Spleen (tissue), 11 donors: Measurements from ENCODE around the gene RAB33B. TPM values are rescaled to one million over a fixed set of nuclear protein-coding genes. Genes with fewer than 3 reads are reported as not detected.

Experiments used
- DNase-seq: peaks from one replicate; pipeline ENCODE4 v3.0.0-alpha.2; 2020
- H3K27ac ChIP-seq, 8 donors: fragments of 200-600 bp; sonication (generic) in 7 of 8; 1 replicate in 4 of 8; 2 replicates in 4 of 8; pipeline versions ENCODE4 v1.5.0 to v1.8.0; 2016 to 2021; ENCODE audit warnings: inconsistent platforms in 4 of 8, mild to moderate bottlenecking in 4 of 8, moderate library complexity in 1 of 8
- H3K27me3 ChIP-seq, 7 donors: fragments of 200-600 bp; sonication (generic) in 6 of 7; replicated peaks in 1 of 7; 1 replicate in 4 of 7; 2 replicates in 3 of 7; pipeline versions ENCODE4 v1.5.0 to v1.8.0; 2016 to 2021; ENCODE audit warnings: inconsistent platforms in 3 of 7, mild to moderate bottlenecking in 1 of 7
- H3K36me3 ChIP-seq, 6 donors: fragments of 200-600 bp; sonication (generic) in 5 of 6; 1 replicate in 4 of 6; 2 replicates in 2 of 6; pipeline versions ENCODE4 v1.5.0 to v1.8.0; 2016 to 2021; ENCODE audit warnings: inconsistent platforms in 2 of 6
- H3K4me1 ChIP-seq, 6 donors: fragments of 200-600 bp; sonication (generic) in 5 of 6; 1 replicate in 3 of 6; 2 replicates in 3 of 6; pipeline versions ENCODE4 v1.5.0 to v1.8.0; 2016 to 2021; ENCODE audit warnings: inconsistent platforms in 3 of 6
- H3K4me3 ChIP-seq, 8 donors: fragments of 200-600 bp; sonication (generic) in 7 of 8; 1 replicate in 4 of 8; 2 replicates in 4 of 8; pipeline versions ENCODE4 v1.5.0 to v1.8.0; 2016 to 2021; ENCODE audit warnings: inconsistent platforms in 4 of 8, mild to moderate bottlenecking in 4 of 8, moderate library complexity in 2 of 8
- H3K9me3 ChIP-seq, 8 donors: fragments of 200-600 bp; sonication (generic) in 7 of 8; 1 replicate in 4 of 8; 2 replicates in 4 of 8; pipeline versions ENCODE4 v1.5.0 to v1.8.0; 2016 to 2021; ENCODE audit warnings: inconsistent platforms in 4 of 8
- CTCF ChIP-seq, 11 experiments: fragments of 200-600 bp in 7 of 11; fragments of 450-650 bp in 4 of 11; sonication (generic) in 4 of 11; IDR thresholded peaks in 8 of 11; conservative IDR thresholded peaks in 3 of 11; 1 replicate in 7 of 11; 2 replicates in 4 of 11; pipeline versions ENCODE4 v1.4.0 to v1.8.0; 2016 to 2021; ENCODE audit warnings: antibody characterized with exemption in 11 of 11, inconsistent platforms in 4 of 11, mild to moderate bottlenecking in 1 of 11
- POLR2A ChIP-seq, 3 donors: fragments of 450-650 bp; IDR thresholded peaks; one replicate each; pipeline ENCODE4 v1.5.1; 2017; ENCODE audit warnings: antibody characterized with exemption in 3 of 3, mild to moderate bottlenecking in 1 of 3
- POLR2AphosphoS5 ChIP-seq, 3 donors: sonication (generic); formaldehyde crosslinking; IDR thresholded peaks; one replicate each; pipeline ENCODE4 v1.5.1; 2017; ENCODE audit warnings: antibody characterized with exemption in 3 of 3
- WGBS, 5 donors: extraction: QIAGEN DNeasy Blood & Tissue Kit in 3 of 5; methylation state at CpG; one replicate each; pipeline versions ENCODE4 v1.1.5 to v1.1.7; 2013 to 2018; 5-methylcytosine and 5-hydroxymethylcytosine counted together
- intact Hi-C: fragments of 100-400 bp; cut with DNase I; formaldehyde crosslinking; loops from one replicate; pipeline ENCODE4 v1.15.0; 2023; ENCODE audit warnings: low total_unique reads
- polyA plus RNA-seq, 3 donors: library from polyadenylated mRNA; stranded (reverse); fragments of 200-250 nt; gene quantifications; one replicate each; pipeline ENCODE4 v1.2.1, GENCODE V29; 2013
- total RNA-seq, 7 donors: library from RNA; depleted of rRNA in 3 of 7; stranded (reverse); fragments of >200 nt in 3 of 7; fragmentation: NEBNext Ultra II Directional in 4 of 7; extraction: Animal tissue kit (Norgen Biotek cat#: 25700) in 4 of 7; gene quantifications; one replicate each; pipeline versions ENCODE4 v1.1.0 to v1.2.1, GENCODE V29; 2016 to 2021
- donor health status: healthy with polysubstance abuse.
- donor health status: DM: no; HTN: no; CAD: no; lungs with moderate emphysema.
- donor health status: DM: no; HTN: no; CAD: no.
- donor health status: Bipolar disorder and iron deficiency.
- donor health status: healthy.
- donor health status: DM: no; HTN: no; CAD: no.
- donor health status: DM: yes; HTN: yes; CAD: no.

The RAB33B gene
- total and polyA plus RNA-seq, 10 donors, result 3.3 to 12.4 (median 9.0) TPM

GRCh38 chr4:139522457-139522856, 68.5 kb downstream of the RAB33B start:
- no peaks in the 10 kb centered on the region for H3K27me3 ChIP-seq
- WGBS, 5 donors, result 61 to 85% (median 74%) methylated on average over 4 of the region's 4 CpGs
- intact Hi-C loops, result loop anchor here (10.0 kb wide), 1 partner anchor 108 kb away; no protein-coding TSS in a partner anchor
- no peak for TF ChIP-seq CTCF (IDR thresholded peaks at IDR 0.05 in 8 of 11, conservative IDR thresholded peaks at IDR 0.05 in 3 of 11)
- no peak for TF ChIP-seq POLR2A (IDR thresholded peaks at IDR 0.05)
- no peak for TF ChIP-seq POLR2AphosphoS5 (IDR thresholded peaks at IDR 0.05)
- DNase-seq, result no peak
- H3K9me3 ChIP-seq, result no peaks in the 10 kb centered on the region
- peaks cover 0 to 48% (median 12%) of the 10 kb centered on the region in 6 donors for H3K4me1 ChIP-seq
- no peak overlapping the region for H3K4me3 ChIP-seq
- H3K27ac ChIP-seq, result no peak overlapping the region
- H3K36me3 ChIP-seq, result peaks cover 0 to 100% (median 43%) of the 10 kb centered on the region in 6 donors

- intact Hi-C loops, result loop anchor here (10.0 kb wide), 1 partner anchor 108 kb away; no protein-coding TSS in a partner anchor
Observed at GRCh38 chr4:139523076-139523475, 69.2 kb downstream of the RAB33B start.

GRCh38 chr4:139524062-139524631, 70.2 kb downstream of the RAB33B start:
- Histone ChIP-seq H3K27me3 (no peaks in the 10 kb centered on the region), H3K4me3 (no peak overlapping the region), H3K4me1 (peaks cover 0 to 57% (median 14%) of the 10 kb centered on the region in 6 donors), H3K9me3 (no peaks in the 10 kb centered on the region), H3K36me3 (peaks cover 0 to 100% (median 38%) of the 10 kb centered on the region in 6 donors), H3K27ac (no peak overlapping the region)
- intact Hi-C loops, result loop anchor here (10.0 kb wide), 1 partner anchor 109 kb away; no protein-coding TSS in a partner anchor
- DNase-seq, result no peak
- TF ChIP-seq POLR2AphosphoS5 (IDR thresholded peaks at IDR 0.05) (no peak), POLR2A (IDR thresholded peaks at IDR 0.05) (no peak), CTCF (IDR thresholded peaks at IDR 0.05 in 8 of 11, conservative IDR thresholded peaks at IDR 0.05 in 3 of 11) (no peak)
- WGBS, 5 donors, result 71 to 84% (median 82%) methylated on average over 4 of the region's 4 CpGs

More at GRCh38 chr4:139523076-139523475, 69.2 kb downstream of the RAB33B start:
- no peak overlapping the region for H3K4me3 ChIP-seq
- H3K9me3 ChIP-seq, result no peaks in the 10 kb centered on the region
- H3K27ac ChIP-seq, result no peak overlapping the region
- TF ChIP-seq POLR2A (IDR thresholded peaks at IDR 0.05), result no peak
- no peak for TF ChIP-seq POLR2AphosphoS5 (IDR thresholded peaks at IDR 0.05)
- TF ChIP-seq CTCF (IDR thresholded peaks at IDR 0.05 in 8 of 11, conservative IDR thresholded peaks at IDR 0.05 in 3 of 11), result no peak
- no peaks in the 10 kb centered on the region for H3K27me3 ChIP-seq
- peaks cover 0 to 100% (median 41%) of the 10 kb centered on the region in 6 donors for H3K36me3 ChIP-seq
- no peak for DNase-seq
- H3K4me1 ChIP-seq, result peaks cover 0 to 48% (median 12%) of the 10 kb centered on the region in 6 donors
- WGBS, 5 donors, result 79 to 94% (median 86%) methylated on average over 1 of the region's 1 CpG

GRCh38 chr4:139525414-139525813, 71.5 kb downstream of the RAB33B start:
- peaks cover 0 to 90% (median 31%) of the 10 kb centered on the region in 6 donors for H3K36me3 ChIP-seq

More at GRCh38 chr4:139525414-139525813, 71.5 kb downstream of the RAB33B start:
- TF ChIP-seq POLR2A (IDR thresholded peaks at IDR 0.05) (no peak), POLR2AphosphoS5 (IDR thresholded peaks at IDR 0.05) (no peak), CTCF (IDR thresholded peaks at IDR 0.05 in 8 of 11, conservative IDR thresholded peaks at IDR 0.05 in 3 of 11) (no peak)
- Histone ChIP-seq H3K4me3 (no peak overlapping the region), H3K27ac (no peak overlapping the region), H3K9me3 (no peaks in the 10 kb centered on the region), H3K27me3 (no peaks in the 10 kb centered on the region), H3K4me1 (peaks cover 0 to 61% (median 14%) of the 10 kb centered on the region in 6 donors)
- intact Hi-C loops, result loop anchor here (10.0 kb wide), 1 partner anchor 111 kb away; no protein-coding TSS in a partner anchor
- DNase-seq, result no peak
- WGBS, 5 donors, result 17 to 24% (median 19%) methylated on average over 2 of the region's 2 CpGs
